GM12864 (cell line): ENCODE results near the gene TFCP2.

Source experiments
- DNase-seq: peaks from one replicate; pipeline ENCODE4 v3.0.0-alpha.2; 2011; ENCODE audit warnings: low read depth
- H3K4me3 ChIP-seq: 2 replicates; pipeline ENCODE4 v1.5.1; 2011; ENCODE audit warnings: mild to moderate bottlenecking, low read depth, low read length, control low read depth
- CTCF ChIP-seq: IDR thresholded peaks from 2 replicates; pipeline ENCODE4 v1.5.1; 2011; ENCODE audit warnings: low read depth, mild to moderate bottlenecking, moderate library complexity, low read length, control low read depth, inconsistent platforms; ENCODE audit errors: missing control alignments

TFCP2 gene

GRCh38 chr12:51077930-51078329 is 95.0 kb downstream of the TFCP2 start:
- TF ChIP-seq CTCF, result no peak
- DNase-seq, result no peak

GRCh38 chr12:51076236-51076930 is 96.6 kb downstream of the TFCP2 start:
- no peak for TF ChIP-seq CTCF
- DNase-seq, result no peak
- H3K4me3 ChIP-seq, result no peak overlapping the region

More at GRCh38 chr12:51077930-51078329, 95.0 kb downstream of the TFCP2 start:
- H3K4me3 ChIP-seq, result no peak overlapping the region

GRCh38 chr12:51075390-51075789 is 97.5 kb downstream of the TFCP2 start:
- DNase-seq, result no peak
- no peak for TF ChIP-seq CTCF
- no peak overlapping the region for H3K4me3 ChIP-seq

- DNase-seq, result no peak
- no peak for TF ChIP-seq CTCF
- no peak overlapping the region for H3K4me3 ChIP-seq
Measured at GRCh38 chr12:51071663-51072062, 101.3 kb downstream of the TFCP2 start.

GRCh38 chr12:51070004-51070403 is 102.9 kb downstream of the TFCP2 start:
- no peak for TF ChIP-seq CTCF
- H3K4me3 ChIP-seq, result no peak overlapping the region
- DNase-seq, result no peak

- TF ChIP-seq CTCF, result no peak
- DNase-seq, result no peak
- no peak overlapping the region for H3K4me3 ChIP-seq
Measured at GRCh38 chr12:51067771-51068170, 105.2 kb downstream of the TFCP2 start.

- no peak for DNase-seq
- H3K4me3 ChIP-seq, result no peak overlapping the region
Measured at GRCh38 chr12:51067229-51067628, 105.7 kb downstream of the TFCP2 start.

More at GRCh38 chr12:51067229-51067628, 105.7 kb downstream of the TFCP2 start:
- TF ChIP-seq CTCF, result no peak
